Adrenal gland (tissue), 5 donors: ENCODE results near the gene CHRM1.

Experiments
- CTCF ChIP-seq, 6 experiments: fragments of 450-650 bp in 4 of 6; fragments of 200-600 bp in 2 of 6; sonication (generic) in 1 of 6; IDR thresholded peaks; 1 replicate in 5 of 6; 2 replicates in 1 of 6; pipeline versions ENCODE4 v1.5.1 to v1.8.0; 2016 to 2021; ENCODE audit warnings: antibody characterized with exemption in 6 of 6, mild to moderate bottlenecking in 2 of 6, moderate library complexity in 1 of 6
- POLR2A ChIP-seq, 2 donors: fragments of 450-650 bp; IDR thresholded peaks; one replicate each; pipeline ENCODE4 v1.6.1; 2017; ENCODE audit warnings: antibody characterized with exemption in 2 of 2, mild to moderate bottlenecking in 2 of 2, moderate library complexity in 1 of 2
- donor health status: DM: no; HTN: no; CAD: no.

DNA sequence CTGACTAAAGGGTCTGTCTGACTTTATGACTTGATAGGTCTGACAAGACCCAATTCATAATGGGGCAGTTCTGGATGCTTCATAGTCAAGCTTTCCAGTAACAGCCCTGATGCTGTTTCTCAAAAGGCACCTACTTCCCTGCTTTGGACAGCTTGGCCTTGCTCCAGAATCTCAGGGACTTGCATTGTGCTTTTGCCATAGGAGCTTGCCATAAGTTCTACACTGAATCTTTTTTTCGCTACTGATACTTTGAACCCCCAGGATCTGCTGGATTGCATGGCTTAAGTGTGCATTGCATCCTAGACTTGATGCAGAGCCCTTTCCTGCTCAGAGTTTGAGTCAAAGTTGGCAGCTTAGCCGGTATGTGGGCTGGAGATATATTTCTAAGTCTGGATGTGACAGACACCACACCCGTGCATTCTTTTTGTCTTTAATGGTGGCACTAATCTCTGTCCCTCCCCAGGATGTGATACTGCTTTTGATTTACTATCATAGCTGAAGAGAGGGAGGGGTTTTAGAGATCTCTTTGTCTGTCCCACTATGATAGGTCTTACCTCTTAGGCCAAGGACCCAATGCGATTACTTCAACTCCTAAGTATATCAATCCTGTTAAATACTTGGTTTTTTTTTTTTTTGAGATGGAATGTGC is 57.4 kb downstream of the CHRM1 start:
- TF ChIP-seq CTCF (IDR thresholded peaks at IDR 0.05) = no peak
- TF ChIP-seq POLR2A (IDR thresholded peaks at IDR 0.05) = no peak
